Prostate gland (tissue), 2 donors: Measurements from ENCODE around the gene SLC6A3.

Source experiments
- CTCF ChIP-seq, 4 experiments: fragments of 200-600 bp in 2 of 4; fragments of 450-650 bp in 2 of 4; sonication (generic) in 2 of 4; IDR thresholded peaks; 1 replicate in 3 of 4; 2 replicates in 1 of 4; pipeline ENCODE4 v1.5.1; 2016 to 2019; ENCODE audit warnings: antibody characterized with exemption in 4 of 4, mild to moderate bottlenecking in 2 of 4, moderate library complexity in 2 of 4
- POLR2A ChIP-seq: fragments of 450-650 bp; IDR thresholded peaks from one replicate; pipeline ENCODE4 v1.6.1; 2016; ENCODE audit warnings: antibody characterized with exemption, mild to moderate bottlenecking

- TF ChIP-seq CTCF (IDR thresholded peaks at IDR 0.05): no peak
- TF ChIP-seq POLR2A: no peak
Observed at GRCh38 chr5:1343931-1344901, 101.0 kb downstream of the SLC6A3 start.
